HG03442 (cell line): ENCODE measurements around the gene GALNT9.

Experiments
- ATAC-seq: cut with Tn5 transposase; IDR thresholded peaks from one replicate; pipeline ENCODE4 v1.9.1; 2021; ENCODE audit warnings: mild to moderate bottlenecking, moderate library complexity; ENCODE audit not compliant: unreplicated experiment

GALNT9 gene

GRCh38 chr12:132282031-132282949, 47.1 kb downstream of the GALNT9 start:
- ATAC-seq, result no peak

DNA sequence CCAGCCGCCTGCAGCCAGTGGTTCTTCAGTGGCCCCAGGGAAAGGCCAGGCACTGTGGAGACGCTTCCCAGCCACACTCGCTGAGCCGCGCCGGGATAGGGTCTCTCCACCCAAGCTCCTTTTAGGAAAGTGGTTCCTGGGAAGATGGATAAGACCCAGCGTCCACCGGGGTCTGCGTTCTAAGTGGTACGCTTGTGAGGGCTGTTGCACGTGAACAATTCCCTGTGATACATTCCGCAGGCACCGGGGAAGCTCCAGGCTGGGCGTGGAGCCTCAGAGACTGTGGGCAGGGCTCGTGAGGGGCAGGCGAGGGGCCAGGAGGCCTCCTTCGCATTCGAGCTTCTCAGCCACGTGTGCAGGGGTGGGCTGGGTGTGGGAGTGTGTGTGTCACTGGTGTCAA, 48.4 kb downstream of the GALNT9 start:
- ATAC-seq, result no peak

DNA sequence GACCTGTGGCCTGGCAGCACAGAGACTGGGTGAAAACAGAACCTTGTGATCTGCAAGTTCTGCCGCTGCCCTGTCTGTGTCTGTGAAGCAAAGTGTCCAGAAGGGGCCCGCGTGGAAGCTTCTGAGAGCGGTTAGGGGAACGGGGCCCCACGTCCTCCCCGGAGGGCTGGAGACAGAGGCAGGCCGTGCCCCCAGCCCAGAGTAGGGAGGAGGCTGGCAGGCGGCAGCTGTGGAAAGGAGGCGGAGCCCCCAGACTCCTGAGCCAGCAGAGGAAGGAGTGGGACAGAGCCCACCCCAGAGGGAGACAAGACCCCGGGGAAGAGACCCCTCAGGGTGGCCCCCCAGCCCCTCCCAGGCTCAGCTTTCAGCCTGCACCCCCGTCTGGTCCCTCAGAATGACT, 49.0 kb downstream of the GALNT9 start:
- no peak for ATAC-seq

- ATAC-seq, result no peak
Measured at GRCh38 chr12:132279930-132280329, 49.5 kb downstream of the GALNT9 start.

GRCh38 chr12:132279184-132279889, 50.1 kb downstream of the GALNT9 start:
- no peak for ATAC-seq

DNA sequence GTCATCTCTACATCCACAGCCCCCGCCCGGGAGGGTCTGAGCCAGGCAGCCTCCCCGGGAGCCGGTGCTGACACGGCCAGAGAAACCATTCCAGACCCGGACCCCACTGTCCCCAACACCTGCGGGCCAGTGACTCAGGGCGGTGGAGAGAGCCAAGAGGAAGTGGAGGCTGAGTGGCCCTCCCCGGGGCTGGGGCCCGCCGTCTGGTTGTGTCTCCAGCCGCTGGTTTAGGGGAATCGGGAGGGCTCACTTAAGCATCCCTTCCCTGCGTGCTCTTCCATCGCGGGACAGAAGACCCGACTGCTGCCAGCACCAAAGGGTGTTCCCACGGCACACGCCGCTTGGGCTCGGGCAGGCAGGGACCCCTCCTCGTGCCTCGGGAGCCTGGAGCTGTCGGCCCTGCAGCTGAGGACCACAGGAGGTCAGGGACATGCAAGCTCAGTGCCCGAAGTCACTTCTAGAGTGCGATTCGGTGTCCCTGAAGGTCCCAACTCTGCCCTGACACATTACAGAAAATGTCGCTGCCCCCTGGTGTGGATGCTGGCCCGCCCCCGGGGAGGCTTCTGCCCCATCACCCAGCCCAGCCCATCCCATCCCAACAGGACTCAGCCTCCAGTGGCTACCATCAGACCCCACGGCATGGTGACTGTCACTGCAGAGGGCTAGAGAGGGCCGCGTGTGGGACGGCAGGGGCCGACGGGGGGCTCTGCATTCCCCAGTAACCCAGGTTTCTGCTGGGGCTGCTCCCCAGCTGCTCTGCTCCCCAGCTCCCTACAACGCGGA, 50.8 kb downstream of the GALNT9 start:
- ATAC-seq, result no peak

GRCh38 chr12:132277949-132278348, 51.4 kb downstream of the GALNT9 start:
- ATAC-seq, result no peak

GRCh38 chr12:132277374-132277941, 51.9 kb downstream of the GALNT9 start:
- no peak for ATAC-seq

GRCh38 chr12:132276827-132277373, 52.5 kb downstream of the GALNT9 start:
- no peak for ATAC-seq

GRCh38 chr12:132276066-132276826, 53.1 kb downstream of the GALNT9 start:
- ATAC-seq, result no peak

- ATAC-seq, result no peak
Measured at GRCh38 chr12:132275631-132276030, 53.8 kb downstream of the GALNT9 start.

GRCh38 chr12:132275110-132275531, 54.3 kb downstream of the GALNT9 start:
- no peak for ATAC-seq

- ATAC-seq, result no peak
Measured at GRCh38 chr12:132273992-132274334, 55.4 kb downstream of the GALNT9 start.

GRCh38 chr12:132272711-132273110, 56.7 kb downstream of the GALNT9 start:
- no peak for ATAC-seq

- no peak for ATAC-seq
Measured at GRCh38 chr12:132271755-132272092, 57.7 kb downstream of the GALNT9 start.

- no peak for ATAC-seq
Measured at GRCh38 chr12:132270969-132271754, 58.2 kb downstream of the GALNT9 start.

DNA sequence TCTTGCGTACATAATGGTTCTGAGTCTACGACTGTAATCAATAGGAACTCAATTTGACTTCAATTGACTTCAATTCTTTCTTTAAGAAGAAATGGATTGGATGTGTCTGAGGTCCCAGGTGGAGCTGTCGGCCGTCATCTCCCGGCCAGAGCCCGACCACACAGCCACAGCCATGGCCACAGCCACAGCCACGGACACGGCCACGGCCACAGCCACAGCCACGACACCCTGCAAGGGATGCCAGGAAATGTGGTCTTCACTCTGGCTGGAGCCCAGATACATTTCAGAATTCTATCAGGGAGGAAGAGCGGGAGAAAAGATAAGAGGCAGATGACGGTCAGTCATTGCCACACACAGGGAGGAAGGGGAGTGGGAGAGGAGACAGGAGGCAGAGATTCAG, 58.9 kb downstream of the GALNT9 start:
- no peak for ATAC-seq

DNA sequence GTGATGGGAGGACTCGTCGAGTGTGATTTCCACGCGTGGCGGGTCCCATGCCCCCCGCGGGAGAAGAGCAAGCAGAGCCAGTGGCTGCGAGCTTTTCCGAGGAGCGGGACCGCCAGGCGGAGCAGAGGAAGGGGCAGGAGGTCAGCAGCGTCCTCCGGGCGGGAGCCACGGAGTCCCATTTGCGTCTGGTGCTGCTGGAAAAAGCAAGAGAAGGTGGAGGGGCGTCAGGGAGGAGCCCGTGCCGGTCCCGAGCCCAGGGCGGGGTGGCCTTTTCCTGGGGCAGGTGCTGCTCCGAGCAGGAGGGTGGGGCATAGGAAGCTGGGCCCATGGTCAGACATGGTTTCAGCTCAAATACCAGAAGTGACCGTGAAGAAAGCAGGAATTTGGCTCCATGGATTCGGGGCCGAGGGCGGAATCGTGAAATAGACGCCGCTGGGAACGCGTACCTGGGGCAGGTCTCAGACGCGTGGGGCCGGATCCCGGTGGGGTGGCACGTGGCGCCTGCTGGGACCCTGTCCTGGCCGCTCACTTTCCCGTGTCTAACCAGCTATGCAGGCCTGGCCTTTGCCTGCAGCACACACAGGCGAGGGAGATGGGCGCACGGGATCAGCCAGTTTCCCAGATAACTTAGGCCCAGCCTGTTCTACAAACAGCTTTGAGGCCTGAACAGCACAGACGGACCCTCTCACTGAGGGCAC, 60.0 kb downstream of the GALNT9 start:
- no peak for ATAC-seq

GRCh38 chr12:132268674-132269073, 60.7 kb downstream of the GALNT9 start:
- no peak for ATAC-seq
